ENCODE measurements around the gene GAS6. TPM values are rescaled to one million over a fixed set of nuclear protein-coding genes. Genes with fewer than 3 reads are reported as not detected.

GAS6 gene
- total RNA-seq, 1 experiment from 2014 or later, result 28.1 TPM

DNA sequence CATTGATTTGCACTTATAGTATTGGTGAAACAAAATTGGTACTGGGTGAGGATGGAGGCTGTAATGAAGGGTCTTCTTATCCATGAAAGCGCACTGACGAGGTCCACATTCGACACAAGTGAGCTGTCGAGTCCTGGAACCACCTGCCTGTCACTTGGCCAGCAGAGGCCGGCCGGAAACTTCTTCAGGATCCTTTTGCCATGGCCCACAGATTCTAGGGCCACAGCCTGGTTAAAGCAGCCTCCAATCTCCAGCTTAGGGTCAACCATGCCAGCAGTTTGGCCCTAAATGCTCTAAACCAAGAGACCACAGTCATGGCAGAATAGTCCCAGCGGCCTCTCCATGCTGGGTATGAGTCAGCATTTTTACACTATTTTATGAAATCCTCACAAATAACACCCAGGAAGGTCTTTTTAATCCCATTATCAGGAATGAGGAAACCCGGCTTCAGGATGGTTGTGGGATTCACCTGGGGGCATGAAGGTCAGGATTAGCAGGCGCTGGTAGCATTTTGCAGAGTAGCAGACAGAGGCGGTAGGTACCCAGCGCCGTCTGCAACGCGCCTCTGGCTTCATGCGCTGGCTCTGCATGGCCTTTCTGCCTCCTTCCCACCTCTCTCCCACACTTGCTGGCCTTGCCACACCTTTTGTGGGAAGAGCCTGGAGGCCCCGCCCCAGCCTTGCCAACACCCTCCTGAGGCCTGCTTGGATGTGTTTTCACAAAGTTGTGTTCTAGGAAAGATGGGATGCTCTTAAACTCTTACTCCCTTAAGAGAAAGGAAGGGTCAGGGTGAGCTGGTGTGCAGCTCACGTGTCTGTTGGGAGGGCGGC lies 15.2 kb downstream of the GAS6 start:
- no peak for DNase-seq (ENCODE audit: low read depth, low spot score)
- Histone ChIP-seq H3K27me3 (ENCODE audit: control insufficient read depth, insufficient read depth, low read length) (no peaks in the 10 kb centered on the region), H3K36me3 (ENCODE audit: control insufficient read depth, insufficient read depth, low read length) (no peaks in the 10 kb centered on the region), H3K9me3 (ENCODE audit: control insufficient read depth, insufficient read depth, low read depth, low read length) (no peaks in the 10 kb centered on the region), H3K27ac (ENCODE audit: low read length) (no peak overlapping the region), H3K4me3 (ENCODE audit: low read depth in 2 of 2, low read length in 2 of 2) (no peak overlapping the region), H3K4me1 (ENCODE audit: control insufficient read depth, insufficient read depth, low read length) (no peaks in the 10 kb centered on the region; the same call in 1 of the 2 replicates)
- TF ChIP-seq, protein P1, sequence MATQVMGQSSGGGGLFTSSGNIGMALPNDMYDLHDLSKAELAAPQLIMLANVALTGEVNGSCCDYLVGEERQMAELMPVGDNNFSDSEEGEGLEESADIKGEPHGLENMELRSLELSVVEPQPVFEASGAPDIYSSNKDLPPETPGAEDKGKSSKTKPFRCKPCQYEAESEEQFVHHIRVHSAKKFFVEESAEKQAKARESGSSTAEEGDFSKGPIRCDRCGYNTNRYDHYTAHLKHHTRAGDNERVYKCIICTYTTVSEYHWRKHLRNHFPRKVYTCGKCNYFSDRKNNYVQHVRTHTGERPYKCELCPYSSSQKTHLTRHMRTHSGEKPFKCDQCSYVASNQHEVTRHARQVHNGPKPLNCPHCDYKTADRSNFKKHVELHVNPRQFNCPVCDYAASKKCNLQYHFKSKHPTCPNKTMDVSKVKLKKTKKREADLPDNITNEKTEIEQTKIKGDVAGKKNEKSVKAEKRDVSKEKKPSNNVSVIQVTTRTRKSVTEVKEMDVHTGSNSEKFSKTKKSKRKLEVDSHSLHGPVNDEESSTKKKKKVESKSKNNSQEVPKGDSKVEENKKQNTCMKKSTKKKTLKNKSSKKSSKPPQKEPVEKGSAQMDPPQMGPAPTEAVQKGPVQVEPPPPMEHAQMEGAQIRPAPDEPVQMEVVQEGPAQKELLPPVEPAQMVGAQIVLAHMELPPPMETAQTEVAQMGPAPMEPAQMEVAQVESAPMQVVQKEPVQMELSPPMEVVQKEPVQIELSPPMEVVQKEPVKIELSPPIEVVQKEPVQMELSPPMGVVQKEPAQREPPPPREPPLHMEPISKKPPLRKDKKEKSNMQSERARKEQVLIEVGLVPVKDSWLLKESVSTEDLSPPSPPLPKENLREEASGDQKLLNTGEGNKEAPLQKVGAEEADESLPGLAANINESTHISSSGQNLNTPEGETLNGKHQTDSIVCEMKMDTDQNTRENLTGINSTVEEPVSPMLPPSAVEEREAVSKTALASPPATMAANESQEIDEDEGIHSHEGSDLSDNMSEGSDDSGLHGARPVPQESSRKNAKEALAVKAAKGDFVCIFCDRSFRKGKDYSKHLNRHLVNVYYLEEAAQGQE (IDR thresholded peaks at IDR 0.05; ENCODE audit: insufficient read depth in 1 of 2, low read depth in 2 of 2, low read length in 1 of 2), result no peak
- no peak for TF ChIP-seq POLR2AphosphoS5 (IDR thresholded peaks at IDR 0.05; ENCODE audit: low read depth, low read length)
- ATAC-seq, result no peak
- in situ Hi-C loops (cut with HindIII; ENCODE audit: low pct_unique_long_range_greater_than_20kb, low sequenced_read_pairs), result no loop called here
- no TSS peak for BruUV-seq (replicated peaks)
- ChIA-PET CTCF (no interaction called here), POLR2A (no interaction called here)
- intact Hi-C loops (cut with micrococcal nuclease; ENCODE audit: unreplicated experiment), result no loop called here

DNA sequence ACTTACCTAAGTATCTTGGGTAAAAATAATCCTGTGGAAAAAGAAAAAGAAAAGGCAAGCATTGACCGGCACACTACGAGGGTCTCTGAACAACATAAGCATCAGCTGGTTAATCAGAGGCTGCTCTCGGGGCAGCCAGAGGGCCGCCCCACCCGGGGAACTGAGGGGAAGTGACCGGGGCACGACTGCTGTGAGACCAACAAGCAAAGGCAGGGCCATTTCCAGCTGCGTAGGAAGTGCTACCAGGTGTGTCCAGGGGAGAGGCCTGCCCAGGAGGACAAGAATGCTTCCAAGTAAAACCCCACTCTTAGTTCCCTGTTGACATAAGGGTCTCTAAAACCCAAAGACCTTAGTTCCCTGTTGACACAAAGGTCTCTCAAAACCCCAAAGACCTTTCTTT lies 15.9 kb downstream of the GAS6 start:
- BruUV-seq (replicated peaks), result no TSS peak
- ATAC-seq, result no peak
- Histone ChIP-seq H3K4me1 (ENCODE audit: control insufficient read depth, insufficient read depth, low read length) (no peaks in the 10 kb centered on the region; the same call in 1 of the 2 replicates), H3K27me3 (ENCODE audit: control insufficient read depth, insufficient read depth, low read length) (no peaks in the 10 kb centered on the region), H3K4me3 (ENCODE audit: low read depth in 2 of 2, low read length in 2 of 2) (no peak overlapping the region), H3K9me3 (ENCODE audit: control insufficient read depth, insufficient read depth, low read depth, low read length) (no peaks in the 10 kb centered on the region), H3K27ac (ENCODE audit: low read length) (no peak overlapping the region), H3K36me3 (ENCODE audit: control insufficient read depth, insufficient read depth, low read length) (no peaks in the 10 kb centered on the region)
- DNase-seq (ENCODE audit: low read depth, low spot score), result no peak
- TF ChIP-seq, protein P1 (IDR thresholded peaks at IDR 0.05; ENCODE audit: insufficient read depth in 1 of 2, low read depth in 2 of 2, low read length in 1 of 2), result no peak
- TF ChIP-seq SIN3A (IDR thresholded peaks at IDR 0.05; ENCODE audit: borderline replicate concordance, insufficient read depth, low read depth, low read length) (no peak), TCF7L2 (IDR thresholded peaks at IDR 0.05; ENCODE audit: low read depth, low read length) (no peak)
- intact Hi-C loops (cut with micrococcal nuclease; ENCODE audit: unreplicated experiment) (no loop called here), in situ Hi-C loops (cut with HindIII; ENCODE audit: low pct_unique_long_range_greater_than_20kb, low sequenced_read_pairs) (no loop called here)
- CTCF ChIA-PET, result no interaction called here
- POLR2A ChIA-PET, result no interaction called here
